Activated naive CD8-positive, alpha-beta T cell treated with anti-CD3 and anti-CD28 coated beads for 36 hours (primary cell): Measurements from ENCODE around the gene TNFAIP1. TPM values are rescaled to one million over a fixed set of nuclear protein-coding genes. Genes with fewer than 3 reads are reported as not detected.
"Not testable (repeated sequence)": the region's sequence is repeated elsewhere in the genome, so short reads cannot be mapped to it uniquely, and the experiment has no call there.

Source experiments
- DNase-seq: peaks from one replicate; pipeline ENCODE4 v3.0.0; 2021
- H3K27ac Mint-ChIP-seq: one replicate; pipeline ENCODE4 v1.8.0; 2022; ENCODE audit warnings: mild to moderate bottlenecking, moderate library complexity, mixed read lengths
- H3K27me3 Mint-ChIP-seq: one replicate; pipeline ENCODE4 v1.8.0; 2022; ENCODE audit warnings: mild to moderate bottlenecking, mixed read lengths
- H3K36me3 Mint-ChIP-seq: one replicate; pipeline ENCODE4 v1.8.0; 2021; ENCODE audit warnings: mild to moderate bottlenecking, mixed read lengths
- H3K4me1 Mint-ChIP-seq: one replicate; pipeline ENCODE4 v1.8.0; 2021; ENCODE audit warnings: mixed read lengths
- H3K4me3 Mint-ChIP-seq: one replicate; pipeline ENCODE4 v1.8.0; 2022; ENCODE audit warnings: mild to moderate bottlenecking, moderate library complexity, mixed read lengths
- H3K9me3 Mint-ChIP-seq: one replicate; pipeline ENCODE4 v1.8.0; 2022; ENCODE audit warnings: mixed read lengths
- total RNA-seq, 2 experiments: library from RNA; stranded (reverse); gene quantifications; one replicate each; pipeline ENCODE4 v1.2.3, GENCODE V29; 2021

Gene TNFAIP1
- total RNA-seq, 2 experiments from 2014 or later = 22.2 to 23.2 TPM

GRCh38 chr17:28334666-28335200 is 828 bp upstream of the TNFAIP1 start:
- H3K4me1 Mint-ChIP-seq = peaks cover 34% of the 10 kb centered on the region
- H3K9me3 Mint-ChIP-seq = no peaks in the 10 kb centered on the region
- H3K36me3 Mint-ChIP-seq = no peaks in the 10 kb centered on the region
- no peak for DNase-seq
- no peaks in the 10 kb centered on the region for H3K27me3 Mint-ChIP-seq
- H3K27ac Mint-ChIP-seq = peak overlapping the region; percentile 70
- H3K4me3 Mint-ChIP-seq = peak overlapping the region; percentile 97

- Mint-ChIP-seq H3K9me3 (no peaks in the 10 kb centered on the region), H3K4me1 (peaks cover 34% of the 10 kb centered on the region), H3K27me3 (no peaks in the 10 kb centered on the region), H3K4me3 (peak overlapping the region; percentile 97), H3K36me3 (no peaks in the 10 kb centered on the region), H3K27ac (peak overlapping the region; percentile 91)
- peak; percentile 26 for DNase-seq
Observed at GRCh38 chr17:28335959-28336871, 654 bp downstream of the TNFAIP1 start.

- Mint-ChIP-seq H3K4me3 (no peak overlapping the region), H3K4me1 (peaks cover 29% of the 10 kb centered on the region), H3K9me3 (no peaks in the 10 kb centered on the region), H3K27me3 (no peaks in the 10 kb centered on the region), H3K27ac (no peak overlapping the region), H3K36me3 (no peaks in the 10 kb centered on the region)
- no peak for DNase-seq
Observed at GRCh38 chr17:28338056-28338768, 2.7 kb downstream of the TNFAIP1 start.

- H3K27me3 Mint-ChIP-seq, H3K4me3 Mint-ChIP-seq, H3K9me3 Mint-ChIP-seq, DNase-seq, H3K27ac Mint-ChIP-seq, H3K36me3 Mint-ChIP-seq: not testable (repeated sequence)
- peaks cover 30% of the 10 kb centered on the region for H3K4me1 Mint-ChIP-seq
Observed at GRCh38 chr17:28338769-28339212, 3.2 kb downstream of the TNFAIP1 start.

- no peak for DNase-seq
- Mint-ChIP-seq H3K4me1 (peaks cover 25% of the 10 kb centered on the region), H3K9me3 (no peaks in the 10 kb centered on the region), H3K36me3 (peaks cover 6% of the 10 kb centered on the region), H3K27ac (no peak overlapping the region), H3K27me3 (no peaks in the 10 kb centered on the region), H3K4me3 (no peak overlapping the region)
Observed at GRCh38 chr17:28339431-28339830, 3.9 kb downstream of the TNFAIP1 start.

- no peak overlapping the region for H3K4me3 Mint-ChIP-seq
- DNase-seq = no peak
- peaks cover 22% of the 10 kb centered on the region for H3K4me1 Mint-ChIP-seq
- H3K27ac Mint-ChIP-seq = no peak overlapping the region
- H3K36me3 Mint-ChIP-seq = peaks cover 6% of the 10 kb centered on the region
- H3K9me3 Mint-ChIP-seq = no peaks in the 10 kb centered on the region
- no peaks in the 10 kb centered on the region for H3K27me3 Mint-ChIP-seq
Observed at GRCh38 chr17:28340374-28340773, 4.8 kb downstream of the TNFAIP1 start.

- no peaks in the 10 kb centered on the region for H3K9me3 Mint-ChIP-seq
- no peaks in the 10 kb centered on the region for H3K27me3 Mint-ChIP-seq
- H3K36me3 Mint-ChIP-seq = peaks cover 6% of the 10 kb centered on the region
- H3K4me1 Mint-ChIP-seq = peaks cover 19% of the 10 kb centered on the region
- DNase-seq = no peak
- no peak overlapping the region for H3K4me3 Mint-ChIP-seq
- H3K27ac Mint-ChIP-seq = no peak overlapping the region
Observed at GRCh38 chr17:28341516-28341915, 6.0 kb downstream of the TNFAIP1 start.

GRCh38 chr17:28342313-28342712 is 6.8 kb downstream of the TNFAIP1 start:
- Mint-ChIP-seq H3K9me3 (no peaks in the 10 kb centered on the region), H3K27ac (no peak overlapping the region), H3K4me3 (no peak overlapping the region), H3K4me1 (peaks cover 12% of the 10 kb centered on the region), H3K27me3 (no peaks in the 10 kb centered on the region), H3K36me3 (peaks cover 10% of the 10 kb centered on the region)
- no peak for DNase-seq

- no peak for DNase-seq
- Mint-ChIP-seq H3K27me3 (no peaks in the 10 kb centered on the region), H3K4me3 (no peak overlapping the region), H3K9me3 (no peaks in the 10 kb centered on the region), H3K4me1 (peaks cover 6% of the 10 kb centered on the region), H3K27ac (peak overlapping the region; percentile 29), H3K36me3 (peaks cover 16% of the 10 kb centered on the region)
Observed at GRCh38 chr17:28343491-28343932, 8.0 kb downstream of the TNFAIP1 start.

GRCh38 chr17:28344011-28344410 is 8.4 kb downstream of the TNFAIP1 start:
- H3K4me3 Mint-ChIP-seq = no peak overlapping the region
- no peaks in the 10 kb centered on the region for H3K27me3 Mint-ChIP-seq
- H3K4me1 Mint-ChIP-seq = peaks cover 3% of the 10 kb centered on the region
- no peaks in the 10 kb centered on the region for H3K9me3 Mint-ChIP-seq
- H3K36me3 Mint-ChIP-seq = peaks cover 16% of the 10 kb centered on the region
- no peak overlapping the region for H3K27ac Mint-ChIP-seq
- no peak for DNase-seq

- Mint-ChIP-seq H3K27ac (no peak overlapping the region), H3K27me3 (no peaks in the 10 kb centered on the region), H3K36me3 (peaks cover 16% of the 10 kb centered on the region), H3K4me1 (peaks cover 3% of the 10 kb centered on the region), H3K4me3 (no peak overlapping the region), H3K9me3 (no peaks in the 10 kb centered on the region)
- no peak for DNase-seq
Observed at GRCh38 chr17:28344435-28344901, 8.9 kb downstream of the TNFAIP1 start.

- H3K27ac Mint-ChIP-seq = peak overlapping the region; percentile 6
- H3K27me3 Mint-ChIP-seq = no peaks in the 10 kb centered on the region
- H3K4me1 Mint-ChIP-seq = peaks cover 3% of the 10 kb centered on the region
- no peaks in the 10 kb centered on the region for H3K9me3 Mint-ChIP-seq
- H3K36me3 Mint-ChIP-seq = peaks cover 16% of the 10 kb centered on the region
- H3K4me3 Mint-ChIP-seq = no peak overlapping the region
- no peak for DNase-seq
Observed at GRCh38 chr17:28345419-28346198, 10.0 kb downstream of the TNFAIP1 start.

GRCh38 chr17:28346199-28346580 is 10.6 kb downstream of the TNFAIP1 start:
- DNase-seq = no peak
- Mint-ChIP-seq H3K27ac (peak overlapping the region; percentile 6), H3K36me3 (peaks cover 16% of the 10 kb centered on the region), H3K27me3 (no peaks in the 10 kb centered on the region), H3K4me3 (no peak overlapping the region), H3K4me1 (peaks cover 3% of the 10 kb centered on the region), H3K9me3 (no peaks in the 10 kb centered on the region)

GRCh38 chr17:28346746-28347246 is 11.2 kb downstream of the TNFAIP1 start:
- H3K4me1 Mint-ChIP-seq = peaks cover 3% of the 10 kb centered on the region
- H3K4me3 Mint-ChIP-seq = no peak overlapping the region
- no peak for DNase-seq
- H3K27me3 Mint-ChIP-seq = no peaks in the 10 kb centered on the region
- no peaks in the 10 kb centered on the region for H3K9me3 Mint-ChIP-seq
- no peak overlapping the region for H3K27ac Mint-ChIP-seq
- H3K36me3 Mint-ChIP-seq = peaks cover 20% of the 10 kb centered on the region
